Osteocyte (in vitro differentiated cells): Measurements from ENCODE around the gene SLC39A11. TPM values are rescaled to one million over a fixed set of nuclear protein-coding genes. Genes with fewer than 3 reads are reported as not detected.

Experiments
- DNase-seq: peaks from one replicate; pipeline ENCODE4 v3.0.0; 2021; ENCODE audit warnings: mixed read lengths; ENCODE audit not compliant: unreplicated experiment; ENCODE audit errors: extremely low spot score
- H3K27ac Mint-ChIP-seq: one replicate; pipeline ENCODE4 v1.8.0; 2021; ENCODE audit warnings: mild to moderate bottlenecking, mixed read lengths; ENCODE audit not compliant: unreplicated experiment
- H3K27me3 Mint-ChIP-seq: one replicate; pipeline ENCODE4 v1.8.0; 2021; ENCODE audit warnings: mixed read lengths; ENCODE audit not compliant: unreplicated experiment
- H3K36me3 Mint-ChIP-seq: one replicate; pipeline ENCODE4 v1.8.0; 2021; ENCODE audit warnings: mixed read lengths; ENCODE audit not compliant: unreplicated experiment
- H3K4me1 Mint-ChIP-seq: one replicate; pipeline ENCODE4 v1.8.0; 2021; ENCODE audit warnings: mixed read lengths; ENCODE audit not compliant: unreplicated experiment
- H3K4me3 Mint-ChIP-seq: one replicate; pipeline ENCODE4 v1.8.0; 2021; ENCODE audit warnings: mild to moderate bottlenecking, moderate library complexity, mixed read lengths; ENCODE audit not compliant: unreplicated experiment
- H3K9me3 Mint-ChIP-seq: one replicate; pipeline ENCODE4 v1.8.0; 2021; ENCODE audit warnings: mixed read lengths; ENCODE audit not compliant: unreplicated experiment
- CTCF ChIP-seq: fragments of 200-600 bp; sonication (generic); IDR thresholded peaks from 2 replicates; pipeline ENCODE4 v1.5.0; 2021; ENCODE audit warnings: antibody characterized with exemption, mild to moderate bottlenecking, moderate library complexity
- total RNA-seq: library from RNA; stranded (reverse); gene quantifications from 2 replicates; pipeline ENCODE4 v1.2.1, GENCODE V29; 2021

Gene SLC39A11
- total RNA-seq, 1 donor from 2014 or later = 50.2 TPM

DNA sequence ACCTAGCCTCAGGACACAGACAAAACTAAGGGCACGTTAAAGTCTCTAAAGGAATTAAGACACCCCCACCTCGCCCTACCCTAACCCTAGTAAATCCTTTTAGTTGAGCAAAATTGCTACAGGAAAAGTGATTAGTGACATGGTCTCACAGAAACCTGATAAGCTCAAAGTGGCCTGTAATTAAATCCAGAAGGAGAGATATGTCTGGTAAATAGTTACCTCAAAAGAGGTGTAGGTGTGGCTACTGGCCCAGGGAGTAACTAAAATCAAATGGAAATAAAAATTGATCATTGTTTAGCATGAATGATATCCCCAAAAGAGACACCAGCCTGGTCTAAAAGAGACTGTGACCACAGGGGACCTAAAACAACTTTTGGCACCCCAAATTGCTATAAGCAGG, 168.3 kb downstream of the SLC39A11 start:
- no peaks in the 10 kb centered on the region for H3K9me3 Mint-ChIP-seq
- TF ChIP-seq CTCF = no peak
- H3K4me1 Mint-ChIP-seq = peaks cover 46% of the 10 kb centered on the region
- H3K27ac Mint-ChIP-seq = no peak overlapping the region
- H3K36me3 Mint-ChIP-seq = peaks cover 8% of the 10 kb centered on the region
- no peak for DNase-seq
- H3K27me3 Mint-ChIP-seq = no peaks in the 10 kb centered on the region
- no peak overlapping the region for H3K4me3 Mint-ChIP-seq

GRCh38 chr17:72922219-72922618, 170.3 kb downstream of the SLC39A11 start:
- DNase-seq = no peak
- peaks cover 35% of the 10 kb centered on the region for H3K4me1 Mint-ChIP-seq
- no peak overlapping the region for H3K27ac Mint-ChIP-seq
- TF ChIP-seq CTCF = no peak
- peaks cover 2% of the 10 kb centered on the region for H3K9me3 Mint-ChIP-seq
- no peaks in the 10 kb centered on the region for H3K27me3 Mint-ChIP-seq
- H3K36me3 Mint-ChIP-seq = peaks cover 16% of the 10 kb centered on the region
- H3K4me3 Mint-ChIP-seq = no peak overlapping the region

DNA sequence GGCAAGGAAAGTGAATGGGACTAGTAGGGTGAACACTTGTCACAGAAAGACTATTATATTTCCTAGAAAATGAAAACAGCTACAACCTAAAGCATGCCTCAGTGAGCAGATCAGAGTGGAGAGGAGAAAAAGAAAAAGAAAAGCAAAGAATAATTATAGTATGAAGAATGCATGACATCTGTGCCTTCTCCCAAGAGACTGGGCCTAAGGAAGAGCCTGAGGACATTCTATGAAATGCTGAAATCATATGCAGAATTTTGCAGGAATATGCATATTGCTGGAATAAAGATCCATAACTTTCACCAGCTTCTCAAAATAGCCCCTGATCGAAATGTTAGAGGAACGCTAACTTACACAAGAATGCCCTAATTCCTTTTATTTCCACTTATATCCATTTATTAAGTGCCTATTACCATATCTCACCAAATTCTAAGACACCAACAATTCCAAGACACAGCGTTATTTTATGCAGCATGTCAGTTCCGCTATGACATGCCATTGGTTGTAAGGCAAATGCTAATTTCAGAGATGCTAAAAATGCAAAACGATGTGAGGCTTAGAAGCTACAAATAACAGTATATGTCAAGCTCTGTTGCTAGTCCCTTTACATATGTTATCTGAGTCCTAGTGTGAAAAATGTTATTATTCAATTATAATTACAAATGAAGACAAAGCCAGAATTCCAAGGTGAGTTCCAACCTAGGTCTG, 171.0 kb downstream of the SLC39A11 start:
- peaks cover 29% of the 10 kb centered on the region for H3K4me1 Mint-ChIP-seq
- DNase-seq = no peak
- H3K4me3 Mint-ChIP-seq = no peak overlapping the region
- peaks cover 21% of the 10 kb centered on the region for H3K36me3 Mint-ChIP-seq
- H3K9me3 Mint-ChIP-seq = peaks cover 9% of the 10 kb centered on the region
- H3K27ac Mint-ChIP-seq = no peak overlapping the region
- no peaks in the 10 kb centered on the region for H3K27me3 Mint-ChIP-seq
- TF ChIP-seq CTCF = no peak

DNA sequence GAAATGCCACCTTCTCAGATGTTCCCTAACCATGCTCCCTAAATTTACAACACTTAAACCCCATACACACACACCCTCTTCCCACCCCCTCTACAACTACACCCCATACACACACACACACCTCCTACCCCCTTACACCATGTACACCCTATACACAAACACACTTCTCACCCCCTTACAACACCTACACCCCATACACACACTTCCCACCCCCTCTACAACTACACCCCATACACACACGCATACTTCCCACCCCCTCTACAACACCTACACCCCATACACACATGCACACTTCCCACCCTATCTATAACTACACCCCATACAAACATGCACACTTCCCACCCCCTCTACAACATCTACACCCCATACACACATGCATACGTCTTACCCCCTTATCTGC, 172.0 kb downstream of the SLC39A11 start:
- Mint-ChIP-seq H3K36me3 (peaks cover 23% of the 10 kb centered on the region), H3K4me3 (no peak overlapping the region), H3K27ac (no peak overlapping the region), H3K9me3 (peaks cover 10% of the 10 kb centered on the region), H3K4me1 (peaks cover 19% of the 10 kb centered on the region), H3K27me3 (no peaks in the 10 kb centered on the region)
- no peak for DNase-seq
- no peak for TF ChIP-seq CTCF

GRCh38 chr17:72916991-72917390, 175.5 kb downstream of the SLC39A11 start:
- no peak for TF ChIP-seq CTCF
- no peak for DNase-seq
- H3K27me3 Mint-ChIP-seq = no peaks in the 10 kb centered on the region
- no peak overlapping the region for H3K27ac Mint-ChIP-seq
- H3K4me1 Mint-ChIP-seq = peaks cover 12% of the 10 kb centered on the region
- peaks cover 18% of the 10 kb centered on the region for H3K36me3 Mint-ChIP-seq
- peaks cover 10% of the 10 kb centered on the region for H3K9me3 Mint-ChIP-seq
- no peak overlapping the region for H3K4me3 Mint-ChIP-seq
